Osteocyte (in vitro differentiated cells): ENCODE data around the gene TGFA. TPM values are rescaled to one million over a fixed set of nuclear protein-coding genes. Genes with fewer than 3 reads are reported as not detected.

ENCODE experiments used
- DNase-seq: peaks from one replicate; pipeline ENCODE4 v3.0.0; 2021; ENCODE audit warnings: mixed read lengths; ENCODE audit not compliant: unreplicated experiment; ENCODE audit errors: extremely low spot score
- H3K27ac Mint-ChIP-seq: one replicate; pipeline ENCODE4 v1.8.0; 2021; ENCODE audit warnings: mild to moderate bottlenecking, mixed read lengths; ENCODE audit not compliant: unreplicated experiment
- H3K27me3 Mint-ChIP-seq: one replicate; pipeline ENCODE4 v1.8.0; 2021; ENCODE audit warnings: mixed read lengths; ENCODE audit not compliant: unreplicated experiment
- H3K36me3 Mint-ChIP-seq: one replicate; pipeline ENCODE4 v1.8.0; 2021; ENCODE audit warnings: mixed read lengths; ENCODE audit not compliant: unreplicated experiment
- H3K4me1 Mint-ChIP-seq: one replicate; pipeline ENCODE4 v1.8.0; 2021; ENCODE audit warnings: mixed read lengths; ENCODE audit not compliant: unreplicated experiment
- H3K4me3 Mint-ChIP-seq: one replicate; pipeline ENCODE4 v1.8.0; 2021; ENCODE audit warnings: mild to moderate bottlenecking, moderate library complexity, mixed read lengths; ENCODE audit not compliant: unreplicated experiment
- H3K9me3 Mint-ChIP-seq: one replicate; pipeline ENCODE4 v1.8.0; 2021; ENCODE audit warnings: mixed read lengths; ENCODE audit not compliant: unreplicated experiment
- total RNA-seq: library from RNA; stranded (reverse); gene quantifications from 2 replicates; pipeline ENCODE4 v1.2.1, GENCODE V29; 2021
- TF ChIP-seq, protein P1 (sequence below): fragments of 200-600 bp; sonication (generic); IDR thresholded peaks from 2 replicates; pipeline ENCODE4 v1.5.0; 2021; ENCODE audit warnings: antibody characterized with exemption, mild to moderate bottlenecking, moderate library complexity

Gene TGFA
- total RNA-seq, 1 donor from 2014 or later: 0.08 TPM

DNA sequence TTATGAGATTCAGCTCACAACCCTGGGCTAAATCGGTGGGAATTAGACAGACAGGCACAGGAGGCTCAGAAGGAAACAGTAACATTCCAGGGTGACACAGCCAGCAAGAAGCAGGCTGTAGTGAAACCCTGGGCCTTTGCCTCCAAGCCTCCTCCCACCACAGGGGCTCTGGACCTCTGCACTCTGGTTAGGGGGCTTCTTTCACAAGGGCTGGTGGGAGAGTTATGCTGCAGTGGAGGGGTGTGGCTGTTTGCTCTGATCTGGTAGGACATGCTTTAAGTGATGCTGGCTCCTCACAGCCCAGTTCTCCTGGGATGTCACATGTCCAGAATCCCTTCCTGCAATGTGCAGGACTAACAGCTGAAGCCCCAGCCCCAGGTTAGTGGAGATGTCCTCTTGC is 109.9 kb downstream of the TGFA start:
- Mint-ChIP-seq H3K36me3 (no peaks in the 10 kb centered on the region), H3K4me3 (no peak overlapping the region), H3K9me3 (no peaks in the 10 kb centered on the region), H3K27me3 (peaks cover 8% of the 10 kb centered on the region), H3K27ac (no peak overlapping the region), H3K4me1 (no peaks in the 10 kb centered on the region)
- no peak for DNase-seq
- TF ChIP-seq, protein P1, sequence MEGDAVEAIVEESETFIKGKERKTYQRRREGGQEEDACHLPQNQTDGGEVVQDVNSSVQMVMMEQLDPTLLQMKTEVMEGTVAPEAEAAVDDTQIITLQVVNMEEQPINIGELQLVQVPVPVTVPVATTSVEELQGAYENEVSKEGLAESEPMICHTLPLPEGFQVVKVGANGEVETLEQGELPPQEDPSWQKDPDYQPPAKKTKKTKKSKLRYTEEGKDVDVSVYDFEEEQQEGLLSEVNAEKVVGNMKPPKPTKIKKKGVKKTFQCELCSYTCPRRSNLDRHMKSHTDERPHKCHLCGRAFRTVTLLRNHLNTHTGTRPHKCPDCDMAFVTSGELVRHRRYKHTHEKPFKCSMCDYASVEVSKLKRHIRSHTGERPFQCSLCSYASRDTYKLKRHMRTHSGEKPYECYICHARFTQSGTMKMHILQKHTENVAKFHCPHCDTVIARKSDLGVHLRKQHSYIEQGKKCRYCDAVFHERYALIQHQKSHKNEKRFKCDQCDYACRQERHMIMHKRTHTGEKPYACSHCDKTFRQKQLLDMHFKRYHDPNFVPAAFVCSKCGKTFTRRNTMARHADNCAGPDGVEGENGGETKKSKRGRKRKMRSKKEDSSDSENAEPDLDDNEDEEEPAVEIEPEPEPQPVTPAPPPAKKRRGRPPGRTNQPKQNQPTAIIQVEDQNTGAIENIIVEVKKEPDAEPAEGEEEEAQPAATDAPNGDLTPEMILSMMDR: no peak

GRCh38 chr2:70443078-70443465 is 110.6 kb downstream of the TGFA start:
- Mint-ChIP-seq H3K27ac (no peak overlapping the region), H3K9me3 (no peaks in the 10 kb centered on the region), H3K36me3 (no peaks in the 10 kb centered on the region), H3K27me3 (peaks cover 9% of the 10 kb centered on the region), H3K4me3 (no peak overlapping the region), H3K4me1 (no peaks in the 10 kb centered on the region)
- DNase-seq: no peak
- TF ChIP-seq, protein P1: no peak

- Mint-ChIP-seq H3K9me3 (no peaks in the 10 kb centered on the region), H3K27ac (no peak overlapping the region), H3K27me3 (peaks cover 3% of the 10 kb centered on the region), H3K4me1 (no peaks in the 10 kb centered on the region), H3K36me3 (no peaks in the 10 kb centered on the region), H3K4me3 (no peak overlapping the region)
- TF ChIP-seq, protein P1: no peak
- DNase-seq: peak; percentile 30
Measured at GRCh38 chr2:70442301-70443077, 111.1 kb downstream of the TGFA start.

- Mint-ChIP-seq H3K27me3 (peaks cover 7% of the 10 kb centered on the region), H3K27ac (no peak overlapping the region), H3K4me3 (no peak overlapping the region), H3K4me1 (no peaks in the 10 kb centered on the region), H3K9me3 (no peaks in the 10 kb centered on the region), H3K36me3 (no peaks in the 10 kb centered on the region)
- TF ChIP-seq, protein P1: no peak
- peak; percentile 4 for DNase-seq
Measured at GRCh38 chr2:70440621-70441020, 113.0 kb downstream of the TGFA start.

DNA sequence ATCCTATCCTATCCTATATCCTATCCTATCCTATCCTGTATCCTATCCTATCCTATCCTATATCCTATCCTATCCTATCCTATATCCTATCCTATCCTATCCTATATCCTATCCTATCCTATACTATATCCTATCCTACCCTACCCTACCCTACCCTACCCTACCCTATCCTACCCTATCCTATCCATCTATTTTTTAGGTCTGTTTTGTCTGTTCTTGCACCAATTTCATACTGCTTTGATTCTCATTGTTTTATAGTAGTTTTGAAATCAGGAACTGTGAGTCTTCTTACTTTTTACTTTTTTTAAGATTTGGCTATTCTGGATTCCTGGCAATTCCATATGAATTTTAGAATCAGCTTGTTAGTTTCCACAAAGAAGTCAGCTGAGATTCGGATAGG is 118.5 kb downstream of the TGFA start:
- no peak for DNase-seq
- Mint-ChIP-seq H3K4me1 (no peaks in the 10 kb centered on the region), H3K4me3 (no peak overlapping the region), H3K27me3 (peaks cover 9% of the 10 kb centered on the region), H3K36me3 (no peaks in the 10 kb centered on the region), H3K9me3 (no peaks in the 10 kb centered on the region), H3K27ac (no peak overlapping the region)
- TF ChIP-seq, protein P1: no peak
